WTC11 (cell line): ENCODE data around the gene SOCS7.

ENCODE experiments used
- ESRRA ChIP-seq: sonication (generic); formaldehyde crosslinking; IDR thresholded peaks from 2 replicates; pipeline ENCODE4 v1.8.1; 2022; ENCODE audit warnings: mild to moderate bottlenecking, missing genetic modification reagents, borderline replicate concordance
- IRF1 ChIP-seq: sonication (generic); formaldehyde crosslinking; IDR thresholded peaks from 2 replicates; pipeline ENCODE4 v1.8.0; 2023; ENCODE audit warnings: missing genetic modification reagents
- NR1H2 ChIP-seq: sonication (generic); formaldehyde crosslinking; IDR thresholded peaks from 2 replicates; pipeline ENCODE4 v1.9.0; 2021; ENCODE audit warnings: mild to moderate bottlenecking, moderate library complexity, missing genetic modification reagents
- NR2C2 ChIP-seq: sonication (generic); formaldehyde crosslinking; IDR thresholded peaks from 2 replicates; pipeline ENCODE4 v1.8.0; 2022; ENCODE audit warnings: mild to moderate bottlenecking, missing genetic modification reagents
- PRRX2 ChIP-seq: fragments of 250-450 bp; sonication (Bioruptor Pico); IDR thresholded peaks from 2 replicates; pipeline ENCODE4 v1.8.0; 2021; ENCODE audit warnings: mild to moderate bottlenecking
- TEAD4 ChIP-seq: sonication (generic); formaldehyde crosslinking; IDR thresholded peaks from 2 replicates; pipeline ENCODE4 v1.8.0; 2022; ENCODE audit warnings: mild to moderate bottlenecking, missing genetic modification reagents
- ZNF121 ChIP-seq: sonication (generic); formaldehyde crosslinking; IDR thresholded peaks from 2 replicates; pipeline ENCODE4 v1.8.0; 2023; ENCODE audit warnings: missing genetic modification reagents
- TF ChIP-seq, protein P1 (sequence below): fragments of 200-600 bp; IDR thresholded peaks from 2 replicates; pipeline ENCODE4 v1.8.0; 2022; ENCODE audit warnings: antibody characterized with exemption
- TF ChIP-seq, protein P2 (sequence below): sonication (generic); formaldehyde crosslinking; IDR thresholded peaks from 2 replicates; pipeline ENCODE4 v1.8.0; 2022; ENCODE audit warnings: mild to moderate bottlenecking, missing genetic modification reagents

DNA sequence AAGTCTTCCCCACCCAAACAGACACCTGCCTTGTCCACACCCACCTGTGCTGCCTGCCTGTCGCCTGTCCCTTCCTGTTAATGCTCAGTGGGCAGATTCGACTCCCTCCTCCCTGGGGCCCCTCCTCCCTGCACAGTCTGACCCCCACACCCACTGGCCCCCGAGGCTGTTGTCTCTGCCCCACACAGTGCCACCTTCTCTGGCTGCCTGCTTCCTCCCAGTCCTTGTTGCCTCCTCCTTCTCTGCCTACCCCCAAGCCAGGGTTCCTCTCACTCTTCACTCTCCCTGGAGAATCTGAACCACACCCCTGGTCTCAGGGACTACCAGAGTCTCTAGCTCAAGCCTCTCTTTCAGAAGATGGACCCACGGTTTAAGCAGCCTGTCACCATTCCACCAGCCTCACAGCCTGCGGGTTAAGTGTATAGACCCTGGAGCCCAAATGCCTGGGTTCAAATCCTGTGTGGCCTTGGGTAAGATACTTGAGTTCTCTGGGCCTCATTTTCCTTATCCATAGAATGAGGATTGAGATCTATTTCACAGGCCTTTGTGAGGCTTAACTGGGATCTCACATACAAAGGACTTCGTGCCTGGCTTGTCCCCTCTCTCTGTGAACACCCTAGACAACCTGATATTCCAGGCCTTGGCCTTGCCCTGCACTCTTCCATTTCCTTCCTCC lies 72.8 kb downstream of the SOCS7 start:
- TF ChIP-seq, protein P1, sequence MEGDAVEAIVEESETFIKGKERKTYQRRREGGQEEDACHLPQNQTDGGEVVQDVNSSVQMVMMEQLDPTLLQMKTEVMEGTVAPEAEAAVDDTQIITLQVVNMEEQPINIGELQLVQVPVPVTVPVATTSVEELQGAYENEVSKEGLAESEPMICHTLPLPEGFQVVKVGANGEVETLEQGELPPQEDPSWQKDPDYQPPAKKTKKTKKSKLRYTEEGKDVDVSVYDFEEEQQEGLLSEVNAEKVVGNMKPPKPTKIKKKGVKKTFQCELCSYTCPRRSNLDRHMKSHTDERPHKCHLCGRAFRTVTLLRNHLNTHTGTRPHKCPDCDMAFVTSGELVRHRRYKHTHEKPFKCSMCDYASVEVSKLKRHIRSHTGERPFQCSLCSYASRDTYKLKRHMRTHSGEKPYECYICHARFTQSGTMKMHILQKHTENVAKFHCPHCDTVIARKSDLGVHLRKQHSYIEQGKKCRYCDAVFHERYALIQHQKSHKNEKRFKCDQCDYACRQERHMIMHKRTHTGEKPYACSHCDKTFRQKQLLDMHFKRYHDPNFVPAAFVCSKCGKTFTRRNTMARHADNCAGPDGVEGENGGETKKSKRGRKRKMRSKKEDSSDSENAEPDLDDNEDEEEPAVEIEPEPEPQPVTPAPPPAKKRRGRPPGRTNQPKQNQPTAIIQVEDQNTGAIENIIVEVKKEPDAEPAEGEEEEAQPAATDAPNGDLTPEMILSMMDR: no peak
- no peak for TF ChIP-seq TEAD4 (CRISPR knock-in tag)
- TF ChIP-seq IRF1 (CRISPR knock-in tag): no peak
- TF ChIP-seq NR1H2 (CRISPR knock-in tag): no peak
- TF ChIP-seq, protein P2, sequence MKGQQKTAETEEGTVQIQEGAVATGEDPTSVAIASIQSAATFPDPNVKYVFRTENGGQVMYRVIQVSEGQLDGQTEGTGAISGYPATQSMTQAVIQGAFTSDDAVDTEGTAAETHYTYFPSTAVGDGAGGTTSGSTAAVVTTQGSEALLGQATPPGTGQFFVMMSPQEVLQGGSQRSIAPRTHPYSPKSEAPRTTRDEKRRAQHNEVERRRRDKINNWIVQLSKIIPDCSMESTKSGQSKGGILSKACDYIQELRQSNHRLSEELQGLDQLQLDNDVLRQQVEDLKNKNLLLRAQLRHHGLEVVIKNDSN (CRISPR knock-in tag): no peak
- no peak for TF ChIP-seq NR2C2
- TF ChIP-seq PRRX2 (CRISPR knock-in tag): no peak
- no peak for TF ChIP-seq ZNF121 (CRISPR knock-in tag)
- no peak for TF ChIP-seq ESRRA (CRISPR knock-in tag)
